MM.1S (cell line): ENCODE measurements around the gene CREG1.

Source experiments
- EZH2 ChIP-seq: fragments of 300-600 bp; sonication (generic); optimal IDR thresholded peaks from 2 replicates; pipeline ENCODE3; 2017; ENCODE audit warnings: low read depth, mild to moderate bottlenecking, antibody characterized with exemption, low read length, mixed read lengths
- TF ChIP-seq, protein P1 (sequence below): fragments of 300-600 bp; sonication (generic); IDR thresholded peaks from 2 replicates; pipeline ENCODE4 v1.5.1; 2016; ENCODE audit warnings: antibody characterized with exemption, low read length, mixed read lengths

DNA sequence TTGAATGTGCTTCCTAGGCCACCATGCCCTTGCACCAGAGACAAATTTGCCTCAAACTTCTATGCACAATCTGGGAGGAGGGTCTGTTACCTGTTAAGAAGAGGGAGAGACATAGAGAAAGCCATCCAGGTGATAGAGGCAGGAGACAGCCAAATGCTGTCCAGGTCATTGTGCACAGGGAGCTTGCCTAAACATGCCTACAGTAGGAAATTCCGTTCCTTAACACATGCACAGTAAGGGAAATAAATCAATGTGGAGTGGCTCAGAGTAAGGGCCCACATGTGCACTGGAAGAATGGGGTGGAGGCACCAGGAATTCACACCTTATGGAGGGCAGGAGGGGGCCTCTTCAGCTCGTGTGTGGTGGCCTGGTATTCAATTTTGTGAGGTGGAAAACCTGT lies 19.5 kb upstream of the CREG1 start:
- TF ChIP-seq, protein P1, sequence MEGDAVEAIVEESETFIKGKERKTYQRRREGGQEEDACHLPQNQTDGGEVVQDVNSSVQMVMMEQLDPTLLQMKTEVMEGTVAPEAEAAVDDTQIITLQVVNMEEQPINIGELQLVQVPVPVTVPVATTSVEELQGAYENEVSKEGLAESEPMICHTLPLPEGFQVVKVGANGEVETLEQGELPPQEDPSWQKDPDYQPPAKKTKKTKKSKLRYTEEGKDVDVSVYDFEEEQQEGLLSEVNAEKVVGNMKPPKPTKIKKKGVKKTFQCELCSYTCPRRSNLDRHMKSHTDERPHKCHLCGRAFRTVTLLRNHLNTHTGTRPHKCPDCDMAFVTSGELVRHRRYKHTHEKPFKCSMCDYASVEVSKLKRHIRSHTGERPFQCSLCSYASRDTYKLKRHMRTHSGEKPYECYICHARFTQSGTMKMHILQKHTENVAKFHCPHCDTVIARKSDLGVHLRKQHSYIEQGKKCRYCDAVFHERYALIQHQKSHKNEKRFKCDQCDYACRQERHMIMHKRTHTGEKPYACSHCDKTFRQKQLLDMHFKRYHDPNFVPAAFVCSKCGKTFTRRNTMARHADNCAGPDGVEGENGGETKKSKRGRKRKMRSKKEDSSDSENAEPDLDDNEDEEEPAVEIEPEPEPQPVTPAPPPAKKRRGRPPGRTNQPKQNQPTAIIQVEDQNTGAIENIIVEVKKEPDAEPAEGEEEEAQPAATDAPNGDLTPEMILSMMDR = no peak
- no peak for TF ChIP-seq EZH2
